ENCODE data around the gene PEX5L.
"Not testable (repeated sequence)": the region's sequence is repeated elsewhere in the genome, so short reads cannot be mapped to it uniquely, and the experiment has no call there.

The PEX5L gene, protein sequence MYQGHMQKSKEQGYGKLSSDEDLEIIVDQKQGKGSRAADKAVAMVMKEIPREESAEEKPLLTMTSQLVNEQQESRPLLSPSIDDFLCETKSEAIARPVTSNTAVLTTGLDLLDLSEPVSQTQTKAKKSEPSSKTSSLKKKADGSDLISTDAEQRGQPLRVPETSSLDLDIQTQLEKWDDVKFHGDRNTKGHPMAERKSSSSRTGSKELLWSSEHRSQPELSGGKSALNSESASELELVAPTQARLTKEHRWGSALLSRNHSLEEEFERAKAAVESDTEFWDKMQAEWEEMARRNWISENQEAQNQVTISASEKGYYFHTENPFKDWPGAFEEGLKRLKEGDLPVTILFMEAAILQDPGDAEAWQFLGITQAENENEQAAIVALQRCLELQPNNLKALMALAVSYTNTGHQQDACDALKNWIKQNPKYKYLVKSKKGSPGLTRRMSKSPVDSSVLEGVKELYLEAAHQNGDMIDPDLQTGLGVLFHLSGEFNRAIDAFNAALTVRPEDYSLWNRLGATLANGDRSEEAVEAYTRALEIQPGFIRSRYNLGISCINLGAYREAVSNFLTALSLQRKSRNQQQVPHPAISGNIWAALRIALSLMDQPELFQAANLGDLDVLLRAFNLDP

GRCh38 chr3:180036671-180037455 is at the start of gene PEX5L:
PEX5L (minus strand) TSS chr3:180036937; CDS start chr3:180036599, 338 bp downstream.
- peak; percentile 12 to 30 for DNase-seq (ENCODE audit: low read depth in 2 of 2)

- no peak for DNase-seq (ENCODE audit: low read depth in 2 of 2)
These were observed 48.5 kb upstream of the PEX5L start for GRCh38 chr3:180085122-180085710.

GRCh38 chr3:180082699-180083098 is 46.0 kb upstream of the PEX5L start:
- no peak for DNase-seq (ENCODE audit: low read depth in 2 of 2)

DNA sequence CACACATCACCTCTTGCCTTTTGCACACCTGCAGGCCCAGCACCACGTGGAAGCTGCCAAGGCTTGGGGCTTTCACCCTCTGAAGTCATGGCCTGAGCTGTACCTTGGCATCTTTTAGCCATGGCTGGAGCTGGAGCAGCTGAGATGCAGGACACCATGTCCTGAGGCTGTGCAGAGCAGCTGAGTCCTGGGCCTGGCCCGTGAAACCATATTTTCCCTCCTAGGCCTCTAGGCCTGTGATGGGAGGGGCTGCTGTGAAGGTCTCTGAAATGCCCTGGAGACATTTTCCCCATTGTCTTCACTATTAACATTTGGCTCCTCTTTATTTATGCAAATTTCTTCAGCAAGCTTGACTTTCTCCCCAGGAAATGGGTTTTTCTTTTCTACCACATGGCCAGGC is 41.9 kb upstream of the PEX5L start:
- no peak for DNase-seq (ENCODE audit: low read depth in 2 of 2)

DNA sequence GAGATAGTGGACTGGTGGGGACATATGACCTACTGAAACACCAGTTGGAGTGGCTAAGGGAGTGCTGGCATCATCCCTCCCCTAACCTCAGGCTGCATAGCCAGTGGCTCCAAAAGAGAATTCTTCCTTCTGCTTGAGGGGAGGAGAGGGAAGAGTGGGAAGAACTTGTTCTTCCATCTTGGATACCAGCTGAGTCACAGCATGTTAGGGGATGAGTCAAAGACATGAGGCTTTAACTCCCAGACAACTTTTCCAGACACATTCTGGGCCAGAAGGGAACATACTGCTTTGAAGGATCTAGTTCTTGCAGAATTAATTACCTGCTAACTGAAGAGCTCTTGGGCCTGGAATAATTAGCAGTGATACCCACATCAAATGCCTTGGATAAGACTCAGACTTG is 36.8 kb upstream of the PEX5L start:
- DNase-seq (ENCODE audit: low read depth in 2 of 2) = no peak

DNA sequence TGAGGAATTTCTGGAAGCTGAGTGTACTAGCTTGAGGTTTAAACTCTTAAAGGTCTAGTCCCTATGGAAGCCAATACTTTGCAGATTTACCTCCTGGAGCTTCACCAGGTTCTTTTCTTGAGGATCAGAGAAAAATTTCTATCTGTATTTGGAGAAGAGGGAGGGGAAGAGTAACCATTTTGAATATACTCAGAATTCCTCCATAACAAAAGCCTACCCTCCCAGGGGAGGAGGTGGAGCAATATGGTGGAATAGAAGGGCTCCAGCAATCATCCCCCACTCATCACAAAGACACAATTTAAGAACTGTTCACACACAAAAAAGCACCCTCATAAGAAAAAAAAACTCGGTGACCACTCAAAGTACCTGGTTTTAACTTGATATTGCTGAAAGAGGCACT is 36.0 kb upstream of the PEX5L start:
- DNase-seq (ENCODE audit: low read depth in 2 of 2) = no peak

DNA sequence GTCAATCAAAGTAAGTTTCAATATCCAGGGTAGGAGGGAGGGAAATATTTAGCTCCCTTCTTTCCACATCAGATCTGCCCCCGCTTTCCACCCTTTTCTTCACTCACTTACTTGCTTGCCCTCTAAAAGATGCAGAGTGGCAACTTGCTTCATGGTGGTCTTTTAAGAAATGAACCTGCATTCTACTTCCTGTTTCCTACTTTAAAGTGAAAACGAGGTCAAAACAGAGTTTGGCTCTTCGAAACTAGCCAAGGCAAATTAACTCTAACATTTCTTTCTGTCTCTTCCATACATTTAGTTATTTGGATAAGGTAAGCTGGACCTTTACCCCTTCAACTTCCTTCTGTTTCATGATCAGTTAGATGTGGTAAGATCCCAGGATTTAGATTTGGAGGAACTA is 34.2 kb upstream of the PEX5L start:
- DNase-seq (ENCODE audit: low read depth in 2 of 2) = no peak

GRCh38 chr3:180068023-180068422 is 31.3 kb upstream of the PEX5L start:
- no peak for DNase-seq (ENCODE audit: low read depth in 2 of 2)

DNA sequence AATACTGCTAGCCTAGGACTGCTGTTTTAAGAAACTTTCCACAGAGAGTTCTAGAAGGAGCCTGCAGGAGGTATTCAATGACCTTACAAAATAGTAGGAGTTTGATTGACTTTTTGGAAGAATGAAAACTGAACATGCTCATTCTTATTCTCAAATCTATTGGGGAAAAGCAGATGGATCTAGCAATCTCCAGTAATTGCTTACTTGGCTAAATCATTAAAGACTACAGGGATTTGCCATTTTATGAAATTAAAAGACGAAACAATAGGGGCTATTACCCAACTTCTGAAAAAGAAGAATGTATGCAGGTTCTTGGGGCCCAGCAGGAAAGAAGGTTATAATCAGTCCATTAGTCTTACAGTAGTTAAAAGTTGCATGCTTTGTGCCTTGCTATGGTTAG is 29.9 kb upstream of the PEX5L start:
- no peak for DNase-seq (ENCODE audit: low read depth in 2 of 2)

- no peak for DNase-seq (ENCODE audit: low read depth in 2 of 2)
These were observed 27.0 kb upstream of the PEX5L start for GRCh38 chr3:180063783-180064182.

DNA sequence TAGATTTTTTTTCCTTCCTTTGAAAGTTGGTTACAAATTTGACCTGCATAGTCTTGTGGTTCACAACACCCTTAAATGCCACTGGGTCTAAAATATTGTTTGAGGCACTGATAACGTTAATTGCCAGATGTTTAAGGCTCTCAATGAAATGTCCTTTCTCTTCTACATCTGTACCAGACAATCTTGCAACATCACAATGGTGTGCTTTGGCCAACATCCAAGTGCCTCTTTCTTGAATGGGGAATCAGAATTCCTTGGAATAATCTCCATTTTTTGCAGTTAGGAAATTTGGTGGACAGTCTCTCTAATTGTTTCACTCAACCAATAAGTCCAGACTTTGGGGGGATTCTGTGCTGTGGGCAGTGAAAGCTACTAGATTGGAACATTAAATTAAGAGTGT is 26.0 kb upstream of the PEX5L start:
- DNase-seq (ENCODE audit: low read depth in 2 of 2) = no peak

- DNase-seq (ENCODE audit: low read depth in 2 of 2) = no peak
These were observed 22.6 kb upstream of the PEX5L start for GRCh38 chr3:180059356-180059755.

- no peak for DNase-seq (ENCODE audit: low read depth in 2 of 2)
These were observed 21.5 kb upstream of the PEX5L start for GRCh38 chr3:180058238-180058637.

DNA sequence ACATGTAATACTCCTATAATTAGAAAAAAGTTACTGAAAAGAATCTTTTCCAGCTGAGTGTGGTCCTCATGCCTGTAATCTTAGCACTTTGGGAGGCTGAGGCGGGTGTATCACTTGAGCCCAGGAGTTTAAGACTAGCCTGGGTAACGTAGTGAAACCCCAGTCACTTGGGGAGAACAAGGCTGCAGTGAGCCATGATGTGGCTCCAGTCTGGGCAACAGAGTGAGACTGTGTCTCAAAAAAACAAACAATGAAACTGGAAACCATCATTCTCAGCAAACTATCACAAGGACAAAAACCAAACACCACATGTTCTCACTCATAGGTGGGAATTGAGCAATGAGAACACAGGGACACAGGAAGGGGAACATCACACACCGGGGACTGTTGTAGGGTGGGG is 18.9 kb upstream of the PEX5L start:
- not testable (repeated sequence) for DNase-seq (ENCODE audit: low read depth in 2 of 2)

GRCh38 chr3:180049391-180049790 is 12.7 kb upstream of the PEX5L start:
- DNase-seq (ENCODE audit: low read depth in 2 of 2) = no peak

DNA sequence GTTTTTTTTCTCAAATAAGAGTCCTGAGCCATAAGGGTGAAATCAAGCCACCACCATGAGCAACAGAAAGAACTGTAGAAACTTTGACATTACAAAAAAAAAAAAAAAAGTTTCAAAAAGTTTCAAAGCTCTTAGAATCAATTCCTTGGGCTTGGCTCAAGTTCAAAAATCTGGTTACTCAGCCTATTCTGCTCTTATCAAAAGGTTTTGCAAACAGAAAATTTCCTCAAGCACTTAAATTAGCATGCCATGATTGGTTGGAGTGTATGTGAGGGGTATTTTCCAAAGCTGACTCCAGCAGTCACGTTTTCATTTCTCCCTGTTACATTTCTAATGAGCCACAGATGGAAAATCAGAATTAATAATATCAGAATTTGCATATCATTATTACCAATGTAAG is 12.1 kb upstream of the PEX5L start:
- no peak for DNase-seq (ENCODE audit: low read depth in 2 of 2)

- no peak for DNase-seq (ENCODE audit: low read depth in 2 of 2)
These were observed 11.4 kb upstream of the PEX5L start for GRCh38 chr3:180048103-180048502.

GRCh38 chr3:180040966-180041365 is 4.2 kb upstream of the PEX5L start:
- DNase-seq (ENCODE audit: low read depth in 2 of 2) = no peak

- no peak for DNase-seq (ENCODE audit: low read depth in 2 of 2)
These were observed 556 bp downstream of the PEX5L start for GRCh38 chr3:180036092-180036670.

GRCh38 chr3:180026997-180027396 is 9.7 kb downstream of the PEX5L start:
- no peak for DNase-seq (ENCODE audit: low read depth in 2 of 2)

DNA sequence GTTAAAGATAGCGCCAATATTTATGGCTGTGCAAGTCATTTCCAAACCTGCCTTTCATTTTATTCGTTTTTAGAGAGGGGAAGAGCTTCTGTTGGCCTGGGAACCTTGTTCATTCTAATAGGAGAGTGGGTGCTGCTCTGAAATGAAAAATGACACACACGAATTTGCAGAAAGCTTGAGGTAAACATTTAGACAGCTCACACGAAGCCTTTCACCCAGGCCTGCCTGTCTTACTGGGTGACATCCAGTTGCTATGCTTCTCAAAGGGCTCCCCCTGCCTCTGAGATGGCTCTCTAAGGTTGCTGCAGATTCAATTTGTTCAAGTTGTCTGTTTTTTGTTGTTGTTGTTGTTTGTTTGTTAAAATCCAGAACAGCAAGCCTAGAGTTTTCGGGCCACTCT is 18.2 kb downstream of the PEX5L start:
- no peak for DNase-seq (ENCODE audit: low read depth in 2 of 2)

DNA sequence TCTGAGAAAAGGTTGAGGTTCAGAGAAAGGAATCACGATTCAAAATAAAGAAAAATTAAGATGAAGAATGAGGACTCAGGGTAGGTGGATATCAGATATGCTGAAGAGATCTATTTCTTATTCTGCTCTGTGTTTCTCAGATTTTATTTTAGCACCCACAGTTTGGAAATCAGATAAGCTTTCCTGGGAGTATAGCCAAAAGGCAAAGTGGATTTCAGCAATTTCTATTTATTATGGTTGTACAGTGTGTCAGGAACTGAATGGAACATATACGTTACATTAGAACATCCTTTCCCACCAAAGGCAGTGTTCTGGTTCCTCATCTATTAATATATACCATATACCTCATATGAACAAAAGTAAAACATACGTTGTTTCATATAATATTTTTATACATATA is 18.9 kb downstream of the PEX5L start:
- no peak for DNase-seq (ENCODE audit: low read depth in 2 of 2)

Measured in stimulated activated CD8-positive, alpha-beta memory T cell treated with anti-CD3 and anti-CD28 coated beads, Interleukin-2, amount 100 ng/mL, for 48 hours (primary cell).